Epidermal melanocyte (primary cell): ENCODE data around the gene ACVRL1.

Experiments
- DNase-seq: peaks from one replicate; pipeline ENCODE4 v3.0.0; 2011; ENCODE audit warnings: low spot score; ENCODE audit not compliant: insufficient read length

ACVRL1 gene

GRCh38 chr12:51915951-51916350 is 8.6 kb downstream of the ACVRL1 start:
- DNase-seq: no peak

- DNase-seq: no peak
Observed at GRCh38 chr12:51917041-51917590, 9.8 kb downstream of the ACVRL1 start.

DNA sequence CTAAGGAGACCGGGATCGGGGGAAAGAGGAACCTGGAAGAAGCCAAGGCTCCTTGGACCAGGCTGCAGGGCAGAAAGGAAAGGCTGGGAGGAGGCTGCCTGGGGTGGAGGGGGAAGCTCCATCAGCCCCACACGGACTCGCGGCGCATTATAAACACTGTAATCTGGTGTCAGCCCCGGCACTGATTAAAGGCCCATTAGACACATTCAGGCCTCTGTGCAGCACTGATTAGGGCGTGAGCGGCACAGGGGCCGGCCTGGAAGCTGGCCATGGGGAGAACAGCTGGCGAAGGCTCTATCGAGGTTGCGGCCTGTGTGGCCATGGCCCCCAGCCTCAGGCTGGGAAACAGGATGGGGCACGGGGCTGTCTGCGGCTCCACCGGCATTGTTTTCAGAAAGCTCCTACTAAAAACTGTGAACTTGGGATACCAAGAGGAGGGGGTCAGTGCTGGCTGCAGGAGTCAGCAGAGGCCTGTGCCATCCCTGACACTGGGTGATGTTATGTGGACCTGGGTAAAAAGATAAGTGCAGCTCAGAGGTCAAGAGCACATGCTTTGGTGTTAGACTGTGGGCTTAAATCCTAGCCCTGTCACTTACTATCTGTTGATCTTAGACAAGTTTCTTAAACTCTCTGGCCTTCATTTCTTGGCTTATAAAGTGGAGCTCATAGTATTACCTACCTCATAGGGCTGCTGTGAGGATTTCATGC is 10.6 kb downstream of the ACVRL1 start:
- no peak for DNase-seq

DNA sequence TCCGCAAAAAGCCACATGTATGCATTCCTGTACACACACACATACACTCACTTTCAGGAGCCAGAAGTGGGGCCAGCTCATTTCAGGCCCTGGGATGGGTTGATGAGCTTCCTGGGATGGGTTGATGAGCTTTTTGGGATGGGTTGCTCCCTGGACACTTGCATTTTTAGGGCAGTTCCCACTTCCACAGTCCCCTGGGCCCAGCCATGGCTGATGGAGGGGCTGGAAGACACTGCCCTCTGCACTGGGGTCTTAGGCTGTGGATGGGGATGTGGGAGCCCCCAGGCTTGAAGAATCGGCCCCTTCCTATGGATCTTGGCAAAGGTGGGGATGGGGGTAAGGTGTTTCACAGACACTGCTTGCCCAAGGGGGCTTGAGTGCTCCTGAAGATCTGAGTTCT is 12.7 kb downstream of the ACVRL1 start:
- DNase-seq: no peak

DNA sequence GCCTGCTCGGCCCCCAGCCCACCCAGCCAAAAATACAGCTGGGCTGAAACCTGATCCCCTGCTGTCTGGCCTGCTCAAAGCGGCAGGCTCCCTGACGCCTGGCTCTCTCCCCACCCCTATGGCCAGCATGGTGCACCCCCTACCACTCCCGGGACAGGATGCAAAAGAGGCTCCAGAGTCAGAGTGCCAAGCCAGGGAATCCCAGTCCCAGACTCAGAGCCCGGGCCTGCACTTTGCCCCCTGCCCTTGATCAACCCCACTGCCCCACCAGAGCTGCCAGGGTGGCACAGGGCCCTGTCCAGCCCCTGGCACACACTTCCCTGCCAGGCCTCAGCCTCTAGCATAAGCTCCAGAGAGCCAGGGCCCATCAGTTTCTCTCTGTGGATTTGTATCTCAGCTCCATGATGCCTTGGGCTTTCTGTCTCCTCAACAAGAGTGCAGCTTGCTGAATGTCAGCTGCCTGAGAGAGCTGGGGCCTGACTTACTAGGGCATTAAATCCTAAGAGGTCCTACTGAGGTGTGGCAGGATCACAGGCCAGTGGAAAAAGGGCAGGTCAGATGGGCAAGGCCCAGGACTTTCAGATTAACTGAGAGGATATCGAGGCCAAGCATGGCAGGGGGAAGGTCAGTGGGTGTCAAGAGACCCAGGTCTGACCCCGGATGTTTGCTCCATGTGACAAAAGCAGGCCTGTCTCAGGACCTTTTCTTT is 13.9 kb downstream of the ACVRL1 start:
- no peak for DNase-seq

GRCh38 chr12:51922146-51922545 is 14.8 kb downstream of the ACVRL1 start:
- DNase-seq: no peak

- no peak for DNase-seq
Observed at GRCh38 chr12:51922762-51923505, 15.6 kb downstream of the ACVRL1 start.

DNA sequence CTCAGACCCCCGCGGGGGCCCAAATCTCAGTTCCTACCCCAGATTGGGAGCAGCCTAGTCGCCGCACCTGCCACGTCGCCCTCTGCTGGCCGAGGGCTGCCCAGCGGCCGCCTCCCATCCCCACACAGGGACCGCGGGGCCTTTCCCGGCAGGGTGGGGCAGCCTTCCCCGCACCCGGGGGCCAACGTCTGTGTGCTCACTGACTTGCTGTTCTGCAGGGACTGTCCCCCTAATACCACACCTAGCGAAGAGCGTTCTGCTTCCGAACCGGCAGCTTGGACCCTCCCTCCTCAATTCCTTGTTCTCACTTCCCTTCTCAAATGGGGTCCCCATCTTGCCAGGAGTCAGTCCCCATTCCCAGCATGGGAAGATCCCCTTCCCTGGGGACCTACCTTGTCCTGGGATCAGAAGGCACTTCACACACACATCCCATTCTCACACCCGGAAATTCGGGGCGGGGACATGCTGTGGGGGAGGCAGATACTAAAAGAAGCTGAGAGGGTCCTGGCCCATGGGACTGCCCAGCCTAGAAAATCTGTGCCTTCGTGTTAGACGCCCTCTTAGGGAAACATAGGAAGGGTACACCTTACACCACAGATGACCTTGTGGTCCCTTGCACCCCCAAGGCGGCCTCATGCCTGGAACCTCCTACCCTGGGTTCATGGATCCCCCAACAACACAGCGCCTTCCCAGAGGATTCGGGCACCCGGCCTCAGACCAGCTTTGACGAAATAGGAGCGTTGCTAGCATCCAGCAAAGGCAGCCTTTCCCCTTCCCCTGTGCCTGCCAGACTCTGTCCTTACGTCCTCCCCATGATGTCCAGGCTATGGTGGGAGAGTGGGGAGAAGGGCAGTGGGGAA is 16.4 kb downstream of the ACVRL1 start:
- DNase-seq: no peak

GRCh38 chr12:51924551-51925319 is 17.4 kb downstream of the ACVRL1 start:
- no peak for DNase-seq

DNA sequence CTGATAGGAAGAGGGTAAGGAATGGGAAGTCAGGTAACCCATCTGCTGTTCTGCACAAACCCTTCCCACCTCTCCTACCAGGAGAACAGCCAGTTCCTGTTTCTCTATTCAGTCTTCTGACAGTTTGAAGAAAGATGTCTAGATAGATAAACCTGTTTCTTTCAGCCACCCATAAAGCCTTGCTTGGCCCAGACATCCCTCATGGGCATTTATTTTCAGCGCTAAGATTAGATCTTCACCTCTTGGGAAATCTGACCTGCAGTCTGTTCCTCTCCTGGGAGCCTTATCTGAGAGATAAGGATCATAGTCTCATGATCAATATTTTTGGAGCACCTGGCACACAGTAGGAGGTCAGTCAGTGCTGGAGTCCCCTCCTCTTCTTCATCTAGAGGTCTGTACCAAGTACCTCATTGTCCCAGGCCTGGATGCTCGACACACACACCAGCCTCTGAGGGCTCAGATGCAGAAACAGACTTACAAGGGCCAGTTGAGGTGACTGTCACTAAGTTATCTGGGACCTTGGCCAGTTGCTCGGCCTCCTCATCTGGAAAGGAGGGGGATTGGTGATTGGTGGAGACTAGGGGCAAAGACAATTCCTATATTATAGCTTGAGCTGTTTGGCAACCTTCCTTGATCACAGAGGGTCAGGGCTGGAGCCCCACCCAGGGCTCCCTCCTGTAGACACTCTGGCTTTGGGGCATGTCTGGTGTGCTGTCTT is 18.2 kb downstream of the ACVRL1 start:
- no peak for DNase-seq

GRCh38 chr12:51926064-51926632 is 18.8 kb downstream of the ACVRL1 start:
- DNase-seq: no peak

- DNase-seq: no peak
Observed at GRCh38 chr12:51926718-51927117, 19.4 kb downstream of the ACVRL1 start.

GRCh38 chr12:51932218-51933076 is 25.1 kb downstream of the ACVRL1 start:
- no peak for DNase-seq

DNA sequence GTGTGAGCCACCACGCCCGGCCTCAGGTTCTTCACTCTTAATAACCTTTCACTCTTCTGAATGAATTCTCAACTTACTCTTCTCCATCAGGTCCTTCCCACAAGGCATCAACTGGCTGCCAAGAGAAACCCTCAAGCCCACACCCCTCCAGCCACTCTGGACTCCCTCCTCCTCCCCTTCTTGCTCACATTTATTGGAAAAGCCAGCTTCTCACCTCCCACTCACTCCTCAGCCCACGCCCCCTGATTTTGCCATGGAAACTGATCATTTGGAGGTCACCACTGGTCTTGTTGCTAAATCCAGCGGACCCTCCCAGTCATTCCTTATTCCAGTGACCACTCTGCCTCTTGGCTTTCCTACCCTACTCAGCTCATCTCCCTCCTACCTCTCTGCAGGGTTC is 26.8 kb downstream of the ACVRL1 start:
- no peak for DNase-seq

- DNase-seq: no peak
Observed at GRCh38 chr12:51937926-51938325, 30.6 kb downstream of the ACVRL1 start.

- no peak for DNase-seq
Observed at GRCh38 chr12:51938726-51939125, 31.4 kb downstream of the ACVRL1 start.

DNA sequence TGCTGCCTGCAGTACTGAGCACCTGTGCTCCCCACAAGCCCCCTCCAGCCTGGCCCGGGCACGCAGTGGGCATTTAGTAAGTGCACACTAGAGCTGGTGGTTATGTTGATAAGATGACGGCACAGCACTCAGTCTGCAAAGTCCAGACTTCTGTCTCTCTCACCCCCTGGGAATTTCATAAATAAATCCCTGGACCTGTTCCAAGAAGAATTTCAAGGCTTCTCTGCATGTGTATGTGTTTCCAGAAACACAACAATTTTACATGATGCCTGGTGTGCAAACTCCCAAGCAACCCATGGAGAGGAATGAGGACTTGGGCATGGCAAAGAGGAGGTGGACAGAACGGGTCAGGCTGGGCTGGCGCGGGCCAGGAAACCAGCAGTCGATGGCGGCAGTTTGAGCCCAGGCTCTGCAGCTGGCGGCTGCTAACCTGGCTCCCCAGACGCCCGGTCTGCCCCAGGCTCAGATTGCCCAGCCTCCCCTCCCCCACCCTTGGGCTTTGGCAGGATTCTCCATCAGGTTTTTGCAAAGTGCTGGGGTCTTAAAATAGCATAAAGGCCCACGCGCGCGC is 33.8 kb downstream of the ACVRL1 start:
- no peak for DNase-seq

DNA sequence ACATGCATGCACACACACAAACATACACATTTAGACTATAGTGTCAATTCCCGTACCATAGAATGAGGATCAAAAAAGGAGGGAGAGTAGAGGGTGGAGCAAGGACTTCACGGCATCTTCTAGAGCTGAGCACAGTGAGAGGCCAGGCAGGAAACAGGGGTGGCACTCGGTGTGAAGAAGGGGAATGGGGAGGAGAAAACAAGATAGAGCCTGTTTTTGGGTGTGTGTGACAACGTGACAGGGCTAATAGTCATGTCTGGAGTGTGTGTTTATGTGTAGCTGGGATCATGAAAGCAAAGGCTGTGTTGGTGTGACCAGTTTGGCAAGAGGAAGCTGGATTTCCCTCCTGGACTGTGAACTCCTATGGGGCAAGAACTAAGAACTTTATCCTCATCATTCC is 34.3 kb downstream of the ACVRL1 start:
- DNase-seq: no peak
